Left ventricle myocardium inferior (tissue), 1 donor: Measurements from ENCODE around the gene PCNP. TPM values are rescaled to one million over a fixed set of nuclear protein-coding genes. Genes with fewer than 3 reads are reported as not detected.
"Not testable (repeated sequence)": the region's sequence is repeated elsewhere in the genome, so short reads cannot be mapped to it uniquely, and the experiment has no call there.

Experiments
- DNase-seq: peaks from one replicate; pipeline ENCODE4 v3.0.0-alpha.2; 2020
- H3K27ac ChIP-seq: fragments of 200-600 bp; replicated peaks from 2 replicates; pipeline ENCODE4 v1.8.0; 2021
- H3K27me3 ChIP-seq: fragments of 200-600 bp; 2 replicates; pipeline ENCODE4 v1.8.0; 2021; ENCODE audit warnings: low read depth
- H3K36me3 ChIP-seq: fragments of 200-600 bp; 2 replicates; pipeline ENCODE4 v1.8.0; 2021
- H3K4me1 ChIP-seq: fragments of 200-600 bp; 2 replicates; pipeline ENCODE4 v1.8.0; 2021
- H3K4me3 ChIP-seq: fragments of 200-600 bp; 2 replicates; pipeline ENCODE4 v1.8.0; 2021; ENCODE audit warnings: mild to moderate bottlenecking, moderate library complexity
- H3K9me3 ChIP-seq: fragments of 200-600 bp; replicated peaks from 2 replicates; pipeline ENCODE4 v1.8.0; 2021
- CTCF ChIP-seq: fragments of 200-600 bp; IDR thresholded peaks from 2 replicates; pipeline ENCODE4 v1.8.0; 2021; ENCODE audit warnings: antibody characterized with exemption, mild to moderate bottlenecking, borderline replicate concordance
- intact Hi-C: fragments of 100-400 bp; cut with micrococcal nuclease; formaldehyde crosslinking; loops from one replicate; pipeline ENCODE4 v1.11.0; 2022
- total RNA-seq: library from RNA; stranded (reverse); fragmentation: NEBNext Ultra II Directional; extraction: Animal tissue kit (Norgen Biotek cat#: 25700); gene quantifications from one replicate; pipeline ENCODE4 v1.2.1, GENCODE V29; 2021
- donor health status: DM: no; HTN: yes; CAD: no; lungs with severe emphysema.

Gene PCNP
- total RNA-seq, 1 donor from 2014 or later: 121 TPM

- H3K27me3 ChIP-seq: no peaks in the 10 kb centered on the region
- H3K36me3 ChIP-seq: no peaks in the 10 kb centered on the region
- TF ChIP-seq CTCF: no peak
- DNase-seq: no peak
- no peak overlapping the region for H3K27ac ChIP-seq
- intact Hi-C loops: no loop called here
- H3K4me1 ChIP-seq: no peaks in the 10 kb centered on the region
- no peak overlapping the region for H3K4me3 ChIP-seq
- H3K9me3 ChIP-seq: no peaks in the 10 kb centered on the region
These were observed 57.3 kb downstream of the PCNP start for GRCh38 chr3:101631098-101631796.

GRCh38 chr3:101631959-101632358 lies 58.0 kb downstream of the PCNP start:
- H3K9me3 ChIP-seq, H3K36me3 ChIP-seq, H3K27me3 ChIP-seq, DNase-seq, intact Hi-C loops, H3K4me3 ChIP-seq, H3K27ac ChIP-seq, H3K4me1 ChIP-seq: not testable (repeated sequence)

- H3K27ac ChIP-seq: no peak overlapping the region
- no peak for TF ChIP-seq CTCF
- no peaks in the 10 kb centered on the region for H3K9me3 ChIP-seq
- intact Hi-C loops: no loop called here
- H3K36me3 ChIP-seq: no peaks in the 10 kb centered on the region
- H3K4me3 ChIP-seq: no peak overlapping the region
- no peaks in the 10 kb centered on the region for H3K4me1 ChIP-seq
- DNase-seq: no peak
- no peaks in the 10 kb centered on the region for H3K27me3 ChIP-seq
These were observed 58.6 kb downstream of the PCNP start for GRCh38 chr3:101632586-101632985.

- no peaks in the 10 kb centered on the region for H3K27me3 ChIP-seq
- no peaks in the 10 kb centered on the region for H3K36me3 ChIP-seq
- no peak for TF ChIP-seq CTCF
- no peak overlapping the region for H3K4me3 ChIP-seq
- intact Hi-C loops: no loop called here
- no peak for DNase-seq
- H3K4me1 ChIP-seq: no peaks in the 10 kb centered on the region
- no peak overlapping the region for H3K27ac ChIP-seq
- H3K9me3 ChIP-seq: no peaks in the 10 kb centered on the region
These were observed 59.2 kb downstream of the PCNP start for GRCh38 chr3:101633186-101633585.

- H3K27me3 ChIP-seq: no peaks in the 10 kb centered on the region
- no peaks in the 10 kb centered on the region for H3K9me3 ChIP-seq
- H3K27ac ChIP-seq: no peak overlapping the region
- intact Hi-C loops: no loop called here
- H3K4me3 ChIP-seq: no peak overlapping the region
- H3K4me1 ChIP-seq: no peaks in the 10 kb centered on the region
- no peaks in the 10 kb centered on the region for H3K36me3 ChIP-seq
- no peak for TF ChIP-seq CTCF
- no peak for DNase-seq
These were observed 60.7 kb downstream of the PCNP start for GRCh38 chr3:101634591-101635196.

- Histone ChIP-seq H3K27me3 (no peaks in the 10 kb centered on the region), H3K4me1 (no peaks in the 10 kb centered on the region), H3K4me3 (no peak overlapping the region), H3K36me3 (no peaks in the 10 kb centered on the region), H3K27ac (no peak overlapping the region), H3K9me3 (no peaks in the 10 kb centered on the region)
- TF ChIP-seq CTCF: no peak
- intact Hi-C loops: no loop called here
- DNase-seq: no peak
These were observed 61.4 kb downstream of the PCNP start for GRCh38 chr3:101635345-101635744.
